KMS-11 (cell line): ENCODE data around the gene NRIP2.

Experiments used
- H2AFZ ChIP-seq: fragments of 200-600 bp; sonication (generic); 2 replicates; pipeline ENCODE4 v1.6.1; 2016; ENCODE audit warnings: antibody characterized with exemption, mixed run types, low read depth
- H3K27ac ChIP-seq: fragments of 200-600 bp; sonication (generic); 2 replicates; pipeline ENCODE4 v1.6.1; 2016; ENCODE audit warnings: mild to moderate bottlenecking, mixed run types
- H3K27me3 ChIP-seq: fragments of 200-600 bp; sonication (generic); 2 replicates; pipeline ENCODE4 v1.6.1; 2017; ENCODE audit warnings: mild to moderate bottlenecking, low read depth, mixed run types, moderate library complexity; ENCODE audit not compliant: insufficient read depth
- H3K36me3 ChIP-seq: fragments of 200-600 bp; sonication (generic); 2 replicates; pipeline ENCODE4 v1.6.1; 2017; ENCODE audit warnings: mild to moderate bottlenecking, mixed run types; ENCODE audit not compliant: insufficient read depth
- H3K4me1 ChIP-seq: fragments of 200-600 bp; sonication (generic); 2 replicates; pipeline ENCODE4 v1.6.1; 2016; ENCODE audit warnings: mild to moderate bottlenecking, low read depth, mixed run types; ENCODE audit not compliant: poor library complexity, severe bottlenecking
- H3K4me2 ChIP-seq: fragments of 200-600 bp; sonication (generic); 2 replicates; pipeline ENCODE4 v1.7.0; 2016; ENCODE audit warnings: mild to moderate bottlenecking, mixed run types
- H3K4me3 ChIP-seq: fragments of 200-600 bp; sonication (generic); IDR thresholded peaks from 2 replicates; pipeline ENCODE4 v1.6.1; 2017; ENCODE audit warnings: low read depth, low read length, mixed read lengths; ENCODE audit not compliant: insufficient read depth
- H3K79me2 ChIP-seq: fragments of 200-600 bp; sonication (generic); 2 replicates; pipeline ENCODE4 v1.6.1; 2016; ENCODE audit warnings: low read depth, mixed run types; ENCODE audit not compliant: insufficient read depth
- H3K9ac ChIP-seq: fragments of 200-600 bp; sonication (generic); 2 replicates; pipeline ENCODE4 v1.6.1; 2016; ENCODE audit warnings: mild to moderate bottlenecking, mixed run types
- H4K20me1 ChIP-seq: fragments of 200-600 bp; sonication (generic); 2 replicates; pipeline ENCODE4 v1.6.1; 2016; ENCODE audit warnings: mild to moderate bottlenecking, mixed run types; ENCODE audit not compliant: insufficient read depth
- CTCF ChIP-seq: fragments of 200-600 bp; sonication (generic); conservative IDR thresholded peaks from 2 replicates; pipeline ENCODE4 v1.6.1; 2017; ENCODE audit warnings: low read depth, mild to moderate bottlenecking, antibody characterized with exemption, low read length, moderate library complexity, mixed read lengths

The NRIP2 gene

DNA sequence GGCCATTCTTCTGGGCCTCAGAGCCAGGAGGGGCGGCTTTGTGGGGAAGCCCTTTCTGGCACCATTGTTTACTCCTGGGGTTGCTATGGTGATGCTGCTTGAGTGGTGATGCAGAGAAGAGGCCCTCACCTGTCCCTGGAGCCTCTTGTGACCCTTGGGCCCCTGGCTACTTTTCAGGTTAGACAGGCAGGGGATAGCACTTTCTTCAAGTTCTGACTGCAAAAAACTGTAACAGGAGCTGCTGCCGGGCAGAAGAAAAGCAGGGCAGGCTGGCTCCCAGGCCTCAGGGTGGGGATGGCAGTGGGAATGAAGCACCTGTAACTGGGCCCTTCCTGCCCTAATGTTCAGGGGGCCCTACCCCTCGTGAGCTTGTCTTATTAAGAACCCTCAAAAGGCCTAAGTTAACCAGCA lies 22.2 kb upstream of the NRIP2 start, which contains the start of gene TEX52:
TSS of gene TEX52 (minus strand) at position 19 of the 411 bp plus-strand sequence. CDS start at position 6, 13 bp downstream.
- Histone ChIP-seq H3K27me3 (no peaks in the 10 kb centered on the region), H3K36me3 (no peaks in the 10 kb centered on the region; the same call in 1 of the 2 replicates), H4K20me1 (no peaks in the 10 kb centered on the region), H3K27ac (no peak within 1 kb of the TSS), H2AFZ (no peak within 1 kb of the TSS), H3K4me1 (no peaks in the 10 kb centered on the region), H3K4me2 (no peak within 1 kb of the TSS), H3K9ac (no peak within 1 kb of the TSS), H3K4me3 (no peak within 1 kb of the TSS), H3K79me2 (no peaks in the 10 kb centered on the region)
- no peak for TF ChIP-seq CTCF

GRCh38 chr12:2856051-2856450 lies 21.2 kb upstream of the NRIP2 start:
- H3K4me3 ChIP-seq, result no peak overlapping the region
- no peak overlapping the region for H3K9ac ChIP-seq
- H3K79me2 ChIP-seq, result no peaks in the 10 kb centered on the region
- H3K27ac ChIP-seq, result no peak overlapping the region
- H4K20me1 ChIP-seq, result no peaks in the 10 kb centered on the region
- no peaks in the 10 kb centered on the region; the same call in 1 of the 2 replicates for H3K36me3 ChIP-seq
- H2AFZ ChIP-seq, result no peak overlapping the region
- no peak overlapping the region for H3K4me2 ChIP-seq
- H3K4me1 ChIP-seq, result no peaks in the 10 kb centered on the region
- TF ChIP-seq CTCF, result no peak
- no peaks in the 10 kb centered on the region for H3K27me3 ChIP-seq

- no peaks in the 10 kb centered on the region; the same call in 1 of the 2 replicates for H3K36me3 ChIP-seq
Observed at GRCh38 chr12:2855546-2855945, 20.7 kb upstream of the NRIP2 start.

GRCh38 chr12:2854669-2855453 lies 20.0 kb upstream of the NRIP2 start:
- Histone ChIP-seq H3K4me1 (no peaks in the 10 kb centered on the region), H3K9ac (no peak overlapping the region), H2AFZ (no peak overlapping the region), H3K4me2 (no peak overlapping the region), H3K79me2 (no peaks in the 10 kb centered on the region), H4K20me1 (no peaks in the 10 kb centered on the region), H3K36me3 (no peaks in the 10 kb centered on the region; the same call in 1 of the 2 replicates), H3K27ac (no peak overlapping the region), H3K27me3 (no peaks in the 10 kb centered on the region), H3K4me3 (no peak overlapping the region)
- TF ChIP-seq CTCF, result no peak

More at GRCh38 chr12:2855546-2855945, 20.7 kb upstream of the NRIP2 start:
- Histone ChIP-seq H3K9ac (no peak overlapping the region), H3K27me3 (no peaks in the 10 kb centered on the region), H3K4me1 (no peaks in the 10 kb centered on the region), H3K27ac (no peak overlapping the region), H3K4me2 (no peak overlapping the region), H3K79me2 (no peaks in the 10 kb centered on the region), H3K4me3 (no peak overlapping the region), H2AFZ (no peak overlapping the region), H4K20me1 (no peaks in the 10 kb centered on the region)
- TF ChIP-seq CTCF, result no peak
